SU-DHL-6 (cell line): ENCODE measurements around the gene DGKG.

Experiments
- H2AFZ ChIP-seq: fragments of 200-600 bp; sonication (generic); 2 replicates; pipeline ENCODE4 v1.6.1; 2014; ENCODE audit warnings: low read depth, mild to moderate bottlenecking, moderate library complexity, mixed read lengths, antibody characterized with exemption, low read length; ENCODE audit not compliant: severe bottlenecking
- H3F3A ChIP-seq: fragments of 200-600 bp; shearing (Covaris generic); 2 replicates; pipeline ENCODE4 v1.6.0; 2016; ENCODE audit warnings: antibody characterized with exemption, mild to moderate bottlenecking; ENCODE audit not compliant: insufficient read depth
- H3K27ac ChIP-seq: fragments of 200-600 bp; sonication (generic); 2 replicates; pipeline ENCODE4 v1.5.1; 2016; ENCODE audit warnings: low read depth, mild to moderate bottlenecking, low read length, moderate library complexity, mixed read lengths
- H3K27me3 ChIP-seq: fragments of 200-600 bp; sonication (generic), shearing (Covaris generic); 2 replicates; pipeline ENCODE4 v1.6.0; 2014; ENCODE audit warnings: mild to moderate bottlenecking, low read length
- H3K36me3 ChIP-seq: fragments of 200-600 bp; sonication (generic); 2 replicates; pipeline ENCODE4 v1.6.1; 2014; ENCODE audit warnings: mild to moderate bottlenecking, low read length, mixed read lengths
- H3K4me2 ChIP-seq: fragments of 300-600, 200-600 bp; shearing (Covaris generic), sonication (generic); 2 replicates; pipeline ENCODE4 v1.6.0; 2014; ENCODE audit warnings: low read length, low read depth, mild to moderate bottlenecking; ENCODE audit not compliant: poor library complexity, severe bottlenecking
- H3K4me3 ChIP-seq: fragments of 200-600 bp; sonication (generic); 2 replicates; pipeline ENCODE4 v1.5.1; 2014; ENCODE audit warnings: antibody characterized with exemption, low read length, mild to moderate bottlenecking, mixed read lengths; ENCODE audit not compliant: insufficient read depth, poor library complexity, severe bottlenecking
- H3K79me2 ChIP-seq: fragments of 200-600 bp; sonication (generic); 2 replicates; pipeline ENCODE4 v1.6.1; 2014; ENCODE audit warnings: mild to moderate bottlenecking, low read length, moderate library complexity; ENCODE audit not compliant: insufficient read depth
- H3K9ac ChIP-seq: fragments of 200-600 bp; sonication (generic); 2 replicates; pipeline ENCODE4 v1.7.0; 2014; ENCODE audit warnings: mild to moderate bottlenecking, low read length
- H3K9me2 ChIP-seq: fragments of 200-600 bp; sonication (generic); replicated peaks from 2 replicates; pipeline ENCODE4 v1.6.1; 2014; ENCODE audit warnings: low read length; ENCODE audit not compliant: insufficient read depth
- H3K9me3 ChIP-seq: fragments of 200-600 bp; sonication (generic); 2 replicates; pipeline ENCODE4 v1.6.1; 2014; ENCODE audit warnings: low read length, mixed read lengths; ENCODE audit not compliant: insufficient read depth
- H4K20me1 ChIP-seq: fragments of 200-600 bp; sonication (generic); 2 replicates; pipeline ENCODE4 v1.6.1; 2014; ENCODE audit warnings: low read depth, mild to moderate bottlenecking, antibody characterized with exemption, low read length, moderate library complexity, mixed read lengths
- CTCF ChIP-seq: fragments of 200-600 bp; sonication (generic); IDR thresholded peaks from one replicate; pipeline ENCODE4 v1.5.1; 2017; ENCODE audit warnings: antibody characterized with exemption, mild to moderate bottlenecking, low read length, moderate library complexity; ENCODE audit not compliant: insufficient read depth, poor library complexity, severe bottlenecking
- EZH2phosphoT487 ChIP-seq: fragments of 200-600 bp; sonication (generic), shearing (Covaris generic); conservative IDR thresholded peaks from 2 replicates; pipeline ENCODE4 v1.6.1; 2018; ENCODE audit warnings: mild to moderate bottlenecking, antibody characterized with exemption, low read length, moderate library complexity, mixed read lengths

Gene DGKG

GRCh38 chr3:186277268-186277909, 84.6 kb downstream of the DGKG start:
- Histone ChIP-seq H4K20me1 (no peaks in the 10 kb centered on the region), H3F3A (no peaks in the 10 kb centered on the region), H3K9me3 (no peaks in the 10 kb centered on the region), H3K27me3 (no peaks in the 10 kb centered on the region), H3K27ac (no peak overlapping the region), H3K9me2 (no peaks in the 10 kb centered on the region), H2AFZ (no peak overlapping the region), H3K36me3 (no peaks in the 10 kb centered on the region), H3K9ac (no peak overlapping the region), H3K4me3 (no peak overlapping the region), H3K79me2 (no peaks in the 10 kb centered on the region), H3K4me2 (no peak overlapping the region)
- no peak for TF ChIP-seq EZH2phosphoT487
- TF ChIP-seq CTCF = no peak

- Histone ChIP-seq H3K9ac (no peak overlapping the region), H3K9me2 (no peaks in the 10 kb centered on the region), H3K36me3 (no peaks in the 10 kb centered on the region), H3K27me3 (no peaks in the 10 kb centered on the region), H3K4me3 (no peak overlapping the region), H4K20me1 (no peaks in the 10 kb centered on the region), H3K27ac (no peak overlapping the region), H3K9me3 (no peaks in the 10 kb centered on the region), H3K4me2 (no peak overlapping the region), H2AFZ (no peak overlapping the region), H3K79me2 (no peaks in the 10 kb centered on the region), H3F3A (no peaks in the 10 kb centered on the region)
- TF ChIP-seq CTCF (no peak), EZH2phosphoT487 (no peak)
Measured at GRCh38 chr3:186275436-186275835, 86.6 kb downstream of the DGKG start.

- no peak for TF ChIP-seq CTCF
- no peak overlapping the region for H3K4me2 ChIP-seq
- no peaks in the 10 kb centered on the region for H3K9me2 ChIP-seq
Measured at GRCh38 chr3:186273586-186273985, 88.4 kb downstream of the DGKG start.

More at GRCh38 chr3:186273586-186273985, 88.4 kb downstream of the DGKG start:
- Histone ChIP-seq H3K27ac (no peak overlapping the region), H3F3A (no peaks in the 10 kb centered on the region), H3K4me3 (no peak overlapping the region), H2AFZ (no peak overlapping the region), H3K9ac (no peak overlapping the region), H3K9me3 (no peaks in the 10 kb centered on the region), H3K27me3 (no peaks in the 10 kb centered on the region), H3K79me2 (no peaks in the 10 kb centered on the region), H4K20me1 (no peaks in the 10 kb centered on the region), H3K36me3 (no peaks in the 10 kb centered on the region)
